Measurements from ENCODE around the gene USP24. TPM values are rescaled to one million over a fixed set of nuclear protein-coding genes. Genes with fewer than 3 reads are reported as not detected.
A peak's percentile ranks its signal among the peaks of the same experiment; 100 is the strongest.

USP24 gene
- total RNA-seq, 1 experiment from 2014 or later = 35.3 TPM

- Histone ChIP-seq H3K23me2 (ENCODE audit: insufficient read length, low read depth, low read length, poor library complexity, severe bottlenecking) (peaks cover 21% of the 10 kb centered on the region), H3K4ac (ENCODE audit: low read depth, low read length) (no peak overlapping the region), H3K14ac (ENCODE audit: insufficient read depth, low read length) (peak overlapping the region; percentile 85; the same call in 1 of the 2 replicates), H3K56ac (ENCODE audit: insufficient read length, low read depth, low read length) (no peak overlapping the region), H2BK12ac (ENCODE audit: insufficient read length, low read depth, low read length) (no peak overlapping the region), H2BK15ac (ENCODE audit: low read depth, low read length) (no peak overlapping the region), H4K5ac (ENCODE audit: insufficient read length, low read depth, low read length) (no peak overlapping the region), H3K4me1 (ENCODE audit: insufficient read depth, low read length) (peaks cover 9% of the 10 kb centered on the region; the same call in 1 of the 2 replicates), H2AK5ac (ENCODE audit: insufficient read length, low read length) (no peak overlapping the region), H4K91ac (ENCODE audit: insufficient read length, low read depth, low read length) (no peak overlapping the region), H3K9ac (ENCODE audit: extremely low read depth, insufficient read length, low read length) (peak overlapping the region; percentile 52), H3K23ac (ENCODE audit: insufficient read length, low read depth, low read length) (no peak overlapping the region), H3T11ph (ENCODE audit: low read length) (no peak overlapping the region), H4K8ac (replicated peaks; ENCODE audit: insufficient read length, low read depth, low read length) (no peak overlapping the region), H2BK20ac (ENCODE audit: low read depth, low read length, poor library complexity, severe bottlenecking) (no peak overlapping the region), H2AFZ (ENCODE audit: low read length) (no peak overlapping the region), H3K79me2 (ENCODE audit: insufficient read depth, low read length) (peaks cover 18% of the 10 kb centered on the region; the same call in 1 of the 2 replicates), H2BK5ac (ENCODE audit: insufficient read length, low read length) (no peak overlapping the region), H3K27ac (ENCODE audit: insufficient read length, low read depth, low read length) (no peak overlapping the region), H3K18ac (ENCODE audit: insufficient read length, low read depth, low read length) (no peak overlapping the region), H3K79me1 (ENCODE audit: insufficient read depth, low read depth, low read length, poor library complexity, severe bottlenecking) (no peaks in the 10 kb centered on the region), H3K9me3 (ENCODE audit: control insufficient read depth, low read depth, low read length) (no peaks in the 10 kb centered on the region), H3K27me3 (ENCODE audit: insufficient read depth, low read length) (peaks cover 11% of the 10 kb centered on the region; the same call in 1 of the 2 replicates), H2BK120ac (ENCODE audit: low read depth, low read length, poor library complexity, severe bottlenecking) (no peak overlapping the region), H3K4me2 (ENCODE audit: insufficient read depth, insufficient read length, low read length) (peak overlapping the region; percentile 46), H4K20me1 (ENCODE audit: control insufficient read depth, insufficient read depth, insufficient read length) (no peaks in the 10 kb centered on the region)
- no peak for DNase-seq
- Mint-ChIP-seq H3K27ac (peak overlapping the region in 1 of 3 experiments; percentile 76; a peak in 3 of 7 replicates), H3K36me3 (ENCODE audit: insufficient read depth in 1 of 3, low read depth in 3 of 3) (peaks cover 10 to 30% (median 15%) of the 10 kb centered on the region in 3 experiments), H3K27me3 (ENCODE audit: low read depth) (peaks cover 49% of the 10 kb centered on the region), H3K9me3 (no peaks in the 10 kb centered on the region; a peak in 2 of 5 replicates), H3K4me3 (peak overlapping the region; percentile 82 to 93), H3K4me1 (peaks cover 41 to 51% of the 10 kb centered on the region in 2 experiments)
- no peak for TF ChIP-seq CTCF (conservative IDR thresholded peaks at IDR 0.05)
- no CpG with 5 or more reads among the region's 49 CpGs for WGBS (ENCODE audit: extremely low coverage, insufficient read length, low lambda C conversion rate)
Observed at GRCh38 chr1:55040083-55040932, 174.9 kb downstream of the USP24 start.

Measured in H9 (cell line).